NCI-H446 treated with DMSO at 0.1 percent for 48 hours (cell line): Measurements from ENCODE around the gene UBE2U.

ENCODE experiments used
- DNase-seq: peaks from one replicate; lab custom pipeline; 2025; lab: John Stamatoyannopoulos, UW

The UBE2U gene, protein sequence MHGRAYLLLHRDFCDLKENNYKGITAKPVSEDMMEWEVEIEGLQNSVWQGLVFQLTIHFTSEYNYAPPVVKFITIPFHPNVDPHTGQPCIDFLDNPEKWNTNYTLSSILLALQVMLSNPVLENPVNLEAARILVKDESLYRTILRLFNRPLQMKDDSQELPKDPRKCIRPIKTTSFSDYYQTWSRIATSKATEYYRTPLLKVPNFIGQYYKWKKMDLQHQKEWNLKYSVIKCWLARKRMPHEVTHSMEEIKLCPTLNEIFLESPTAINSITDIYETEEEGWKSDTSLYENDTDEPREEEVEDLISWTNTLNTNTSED

DNA sequence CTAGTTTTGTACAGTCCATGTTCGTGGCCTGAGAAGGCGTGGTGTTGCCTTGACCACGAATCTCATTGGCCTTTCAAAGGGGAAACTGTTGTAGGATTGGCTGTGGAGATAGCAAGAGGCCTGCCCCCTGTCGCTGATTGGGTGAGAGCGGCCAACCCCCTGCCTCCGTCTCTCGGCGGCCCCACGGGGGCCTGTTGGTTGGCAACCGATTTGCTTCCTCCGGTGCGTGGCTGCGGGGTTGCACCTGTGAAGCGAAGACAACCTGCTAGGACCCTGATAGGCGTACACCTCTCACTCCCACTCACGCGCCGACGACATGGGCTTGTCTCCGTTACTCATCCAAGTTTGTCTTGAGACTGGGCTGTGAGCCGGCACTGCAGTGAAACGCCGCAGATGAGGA is at the start of gene UBE2U:
TSS of gene UBE2U (plus strand) at position 204 of the 400 bp plus-strand sequence. CDS start 428 bp downstream, outside the sequence.
- no peak for DNase-seq

GRCh38 chr1:64155278-64155677 is 48.1 kb upstream of the UBE2U start:
- no peak for DNase-seq

DNA sequence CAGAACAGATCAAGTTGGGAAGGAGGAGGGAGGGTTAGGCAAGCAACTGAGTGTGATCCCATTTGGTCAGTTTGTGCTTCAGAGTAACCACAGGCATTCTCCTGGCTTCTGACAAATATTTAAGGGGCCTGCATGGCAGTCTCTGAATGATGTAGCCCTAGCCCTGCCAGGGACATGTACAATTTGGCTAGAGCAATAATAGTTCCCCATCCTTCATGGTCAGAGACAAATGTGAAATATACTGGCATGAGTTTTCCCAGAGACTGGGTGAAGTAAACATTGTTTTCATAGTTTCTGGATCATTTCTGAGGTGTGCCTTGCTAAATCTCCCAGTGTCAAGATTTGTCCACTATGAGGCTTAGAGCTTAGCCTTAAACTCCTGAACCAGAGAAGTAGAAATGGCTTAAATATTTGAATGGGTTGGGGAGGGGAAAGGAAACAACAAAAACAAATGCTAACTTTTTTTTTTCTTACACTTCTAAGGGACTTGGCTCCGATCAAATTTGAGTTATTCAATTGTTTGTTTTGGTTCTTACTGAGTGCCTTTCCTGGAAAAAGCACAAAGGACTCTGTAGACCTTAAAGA is 42.0 kb upstream of the UBE2U start:
- no peak for DNase-seq

- DNase-seq = no peak
Measured at GRCh38 chr1:64162151-64162550, 41.3 kb upstream of the UBE2U start.

DNA sequence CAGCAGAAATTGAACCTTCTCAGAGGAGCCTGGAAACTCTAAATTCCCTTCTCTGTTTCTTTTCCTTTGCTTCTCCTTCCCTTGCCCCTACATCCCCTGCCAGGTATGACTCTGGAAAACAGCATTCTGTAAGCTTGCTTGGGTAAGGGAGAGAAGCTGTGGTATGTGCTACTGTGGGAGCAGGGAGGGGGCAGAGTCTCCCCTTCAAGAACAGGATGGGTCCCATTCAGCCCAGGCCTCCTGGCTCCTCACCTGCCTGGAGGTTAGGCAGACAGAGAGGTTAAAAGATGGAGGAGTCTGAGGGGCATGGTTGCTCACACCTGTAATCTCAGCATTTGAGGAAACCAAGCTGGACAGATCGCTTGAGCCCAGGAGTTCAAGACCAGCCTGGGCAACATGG is 40.6 kb upstream of the UBE2U start:
- no peak for DNase-seq

- no peak for DNase-seq
Measured at GRCh38 chr1:64163431-64163830, 40.0 kb upstream of the UBE2U start.

DNA sequence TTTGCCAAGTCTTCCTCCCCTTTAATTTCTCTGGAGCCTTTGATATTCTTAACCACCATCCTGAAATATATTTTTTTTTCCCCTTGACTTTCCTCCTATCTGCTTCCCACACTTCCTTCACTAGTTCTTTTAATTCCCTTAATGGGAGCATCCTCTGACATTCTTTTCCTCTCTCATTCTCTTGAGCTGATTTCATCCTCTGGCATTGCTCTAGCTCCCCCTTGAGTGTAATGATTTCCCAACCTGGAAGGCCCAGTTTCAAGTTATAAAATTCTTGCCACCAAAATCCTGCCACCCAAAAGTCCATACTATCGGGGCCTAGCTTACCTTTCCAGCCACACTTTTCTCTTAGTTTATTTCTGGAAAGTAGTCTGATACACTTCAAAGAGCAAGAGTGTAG is 39.5 kb upstream of the UBE2U start:
- DNase-seq = no peak

DNA sequence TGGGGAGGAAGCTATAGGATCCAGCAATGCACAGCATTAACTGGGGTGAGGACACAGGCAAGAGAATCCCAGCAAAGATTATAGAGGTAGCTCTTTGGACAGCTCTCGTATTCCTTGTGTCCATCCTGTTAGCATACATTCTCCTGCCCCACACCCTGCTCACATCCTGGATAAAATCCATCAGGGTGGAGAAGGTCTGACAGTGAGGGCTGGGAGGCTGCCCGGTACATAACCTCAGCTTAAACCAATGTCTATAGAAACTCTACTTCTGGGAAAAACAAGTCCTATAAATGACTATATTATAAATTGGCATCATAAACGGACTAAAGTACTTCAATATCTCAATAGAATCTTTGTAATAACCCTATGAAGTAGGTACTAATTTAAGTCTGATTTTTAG is 36.8 kb upstream of the UBE2U start:
- no peak for DNase-seq

DNA sequence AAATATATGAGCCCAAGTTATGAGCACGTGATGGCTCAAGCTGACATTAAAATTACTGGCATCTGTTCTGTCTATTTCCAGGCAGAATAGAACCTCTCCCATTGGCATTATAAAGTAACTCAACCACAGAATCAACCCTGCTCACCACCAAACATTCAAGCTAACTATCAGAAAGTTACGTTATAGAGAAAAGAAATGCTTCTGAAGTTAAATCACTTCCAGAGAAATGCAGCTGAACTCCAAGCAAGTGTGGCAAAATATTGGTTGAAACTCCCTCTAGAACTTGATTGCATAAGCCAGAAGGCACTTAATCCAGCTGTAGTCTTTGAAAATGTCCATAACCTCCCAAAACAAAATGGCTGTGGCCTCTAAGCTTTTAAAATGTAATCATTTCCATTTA is 36.2 kb upstream of the UBE2U start:
- DNase-seq = no peak

- DNase-seq = no peak
Measured at GRCh38 chr1:64171246-64171645, 32.2 kb upstream of the UBE2U start.

DNA sequence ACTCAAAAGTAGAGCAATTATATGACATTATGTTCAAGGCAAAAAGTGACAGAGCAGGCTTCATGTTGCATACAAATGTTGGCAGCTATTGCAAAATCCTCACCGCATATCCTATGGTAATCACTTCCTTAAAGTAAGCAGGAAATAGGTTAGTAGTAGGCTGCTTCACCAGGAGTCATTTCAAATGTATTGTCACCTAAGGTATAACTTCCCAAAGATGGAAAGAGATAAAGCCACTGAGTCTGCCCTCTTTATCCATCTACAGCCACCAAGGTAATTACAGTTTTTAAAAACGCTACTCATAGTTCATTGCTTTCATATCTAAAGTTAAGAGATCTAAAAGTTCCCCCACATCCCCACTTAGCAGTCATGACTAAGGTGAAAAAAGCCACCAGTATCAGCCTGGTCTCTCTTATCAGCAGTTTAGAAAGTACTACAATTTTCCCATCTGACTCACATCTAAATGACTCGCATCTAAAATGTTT is 31.6 kb upstream of the UBE2U start:
- no peak for DNase-seq

- peak; percentile 66 for DNase-seq
Measured at GRCh38 chr1:64172458-64172983, 30.9 kb upstream of the UBE2U start.

DNA sequence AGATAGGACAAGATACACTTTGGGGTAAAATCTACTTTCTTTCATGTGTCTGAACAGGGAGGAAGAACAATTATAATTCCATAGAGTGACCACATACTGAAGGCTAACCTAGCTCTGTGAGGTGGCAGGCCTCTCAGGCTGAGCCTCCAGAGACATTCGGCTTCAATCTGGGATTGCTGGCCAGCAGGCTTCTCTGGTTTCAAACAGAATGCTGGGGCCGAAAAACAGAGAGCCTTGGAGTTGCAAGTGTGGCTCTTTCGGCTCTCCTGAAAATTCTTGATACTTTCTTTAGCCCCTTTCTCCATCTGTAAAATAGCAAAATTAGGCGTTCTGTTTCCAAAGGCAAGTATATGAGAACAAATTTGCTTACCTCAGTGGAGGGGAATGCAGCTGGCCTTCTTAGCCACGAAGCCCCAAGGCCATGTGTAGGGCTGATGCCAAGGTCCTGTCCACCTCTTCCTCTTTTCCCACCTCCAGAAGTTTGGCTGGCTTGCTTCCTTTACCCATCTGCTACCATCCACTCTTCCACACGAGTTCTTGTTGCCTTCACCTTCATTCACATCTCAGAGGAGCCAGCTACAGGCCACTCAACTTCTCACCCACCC is 30.0 kb upstream of the UBE2U start:
- DNase-seq = no peak

GRCh38 chr1:64175639-64176038 is 27.8 kb upstream of the UBE2U start:
- no peak for DNase-seq

DNA sequence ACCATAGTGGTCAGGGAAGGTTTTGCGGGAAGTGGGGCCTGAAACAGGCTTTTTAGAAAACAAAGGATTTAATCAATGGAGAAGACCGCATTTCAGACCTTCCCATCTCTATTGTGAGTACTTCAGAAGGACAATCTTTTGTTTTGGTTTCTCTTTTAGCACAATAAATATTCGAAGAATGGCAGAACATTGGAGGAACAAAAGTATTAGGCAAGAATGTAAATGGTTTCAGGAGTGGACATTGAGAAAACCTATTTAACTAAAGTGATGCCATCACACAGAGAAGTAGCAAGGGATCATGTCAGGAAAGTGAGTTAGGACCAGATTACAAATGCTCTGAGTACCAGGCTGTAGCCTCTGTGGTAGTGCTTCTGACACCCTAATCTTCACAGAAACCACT is 26.8 kb upstream of the UBE2U start:
- no peak for DNase-seq

- DNase-seq = no peak
Measured at GRCh38 chr1:64179588-64179987, 23.8 kb upstream of the UBE2U start.

DNA sequence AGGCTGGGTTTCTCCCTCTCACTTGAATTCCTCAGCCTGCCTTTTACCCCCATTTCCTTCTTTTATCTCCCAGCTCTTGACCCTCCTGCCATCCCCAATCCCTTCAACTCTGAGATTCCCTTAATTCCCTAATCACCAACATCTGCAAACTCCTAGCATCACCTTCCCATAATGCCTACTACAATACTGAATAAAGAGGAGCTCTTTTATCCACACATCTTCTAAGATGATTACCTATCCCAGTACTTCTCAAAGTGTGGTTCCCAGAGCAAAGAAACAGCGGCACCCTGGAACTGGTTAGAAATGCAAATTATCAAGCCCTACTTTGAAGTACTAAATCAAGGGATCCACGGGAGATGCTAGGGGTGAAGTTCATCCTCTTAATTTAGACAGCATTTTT is 21.2 kb upstream of the UBE2U start:
- no peak for DNase-seq

DNA sequence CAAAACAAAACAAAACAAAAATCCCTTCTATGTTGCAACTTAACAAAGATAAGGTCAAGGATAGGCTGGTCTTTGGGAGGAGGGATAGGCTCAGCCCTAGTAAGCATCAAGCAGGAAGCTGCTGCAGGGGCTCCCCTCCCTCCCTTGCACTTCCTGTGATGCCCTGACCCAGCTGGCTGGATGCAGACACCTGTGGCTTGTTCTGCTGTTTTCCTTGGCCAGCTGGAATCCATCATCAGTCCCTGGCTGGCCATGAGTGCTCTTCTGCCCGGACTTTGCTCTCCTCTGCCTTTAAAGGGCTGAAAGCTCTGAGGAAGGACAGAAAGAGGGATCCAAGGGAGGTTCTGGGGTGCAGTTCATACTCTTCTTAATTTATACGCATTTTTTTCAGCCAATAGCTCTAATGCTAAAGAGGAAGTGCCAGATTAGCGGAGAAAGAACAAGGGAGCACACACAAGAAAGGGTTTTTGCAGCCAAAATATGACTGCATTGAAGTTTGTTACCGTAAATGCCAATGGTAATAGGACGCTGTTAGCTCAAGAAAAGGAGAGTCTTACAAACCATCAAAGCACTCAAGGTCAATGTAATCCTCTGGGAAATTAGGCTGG is 19.9 kb upstream of the UBE2U start:
- DNase-seq = no peak

- no peak for DNase-seq
Measured at GRCh38 chr1:64184003-64184440, 19.4 kb upstream of the UBE2U start.

- DNase-seq = no peak
Measured at GRCh38 chr1:64186138-64186897, 17.1 kb upstream of the UBE2U start.

GRCh38 chr1:64186898-64187280 is 16.5 kb upstream of the UBE2U start:
- DNase-seq = no peak

DNA sequence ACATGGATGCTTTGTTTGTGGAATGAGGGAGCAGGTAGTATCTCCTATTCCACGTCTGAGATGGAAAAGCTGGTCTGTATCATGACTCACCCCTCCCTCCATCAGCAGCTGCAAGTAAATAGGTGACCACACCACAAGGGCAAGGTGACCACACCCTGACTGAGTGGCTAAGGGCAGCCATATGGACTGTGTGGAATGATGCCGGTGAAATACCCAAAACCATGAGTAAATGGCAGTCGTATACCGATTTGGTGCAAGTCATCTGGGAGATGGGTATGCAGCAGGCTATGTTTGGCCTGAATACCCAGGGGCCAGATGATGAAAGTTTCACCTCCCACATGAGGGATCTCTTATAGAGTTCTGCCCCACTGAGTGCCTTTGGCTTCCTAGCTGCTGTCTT is 15.8 kb upstream of the UBE2U start:
- no peak for DNase-seq
